SK-N-SH treated with all-trans-retinoic acid at 6 μM for 48 hours (cell line): Measurements from ENCODE around the gene RAI2.

ENCODE experiments used
- ATAC-seq: fragments of 200-7000 bp; cut with Tn5 transposase; 3 replicates; pipeline ENCODE4 v1.9.1; 2020; ENCODE audit warnings: mild to moderate bottlenecking, moderate library complexity
- BACH2 ChIP-seq: fragments of 250-450 bp; sonication (Bioruptor Pico); IDR thresholded peaks from 2 replicates; pipeline ENCODE4 v1.9.0; 2021; ENCODE audit warnings: mild to moderate bottlenecking, borderline replicate concordance
- CSDC2 ChIP-seq: fragments of 250-450 bp; sonication (Bioruptor Pico); IDR thresholded peaks from 2 replicates; pipeline ENCODE4 v1.5.0; 2020; ENCODE audit warnings: mild to moderate bottlenecking, moderate library complexity
- ESRRG ChIP-seq: fragments of 250-450 bp; sonication (Bioruptor Pico); IDR thresholded peaks from 2 replicates; pipeline ENCODE4 v1.6.1; 2021; ENCODE audit warnings: mild to moderate bottlenecking
- ISL1 ChIP-seq: fragments of 250-450 bp; sonication (Bioruptor Pico); IDR thresholded peaks from 2 replicates; pipeline ENCODE4 v2.1.2; 2022; ENCODE audit warnings: mild to moderate bottlenecking, moderate library complexity
- PPARA ChIP-seq: fragments of 250-450 bp; sonication (Bioruptor Pico); IDR thresholded peaks from 2 replicates; pipeline ENCODE4 v1.5.0; 2020; ENCODE audit warnings: mild to moderate bottlenecking, borderline replicate concordance
- RARB ChIP-seq: fragments of 250-450 bp; sonication (Bioruptor Pico); IDR thresholded peaks from 2 replicates; pipeline ENCODE4 v1.8.0; 2021; ENCODE audit warnings: mild to moderate bottlenecking, moderate library complexity
- SNAI2 ChIP-seq: fragments of 250-450 bp; sonication (Bioruptor Pico); IDR thresholded peaks from 2 replicates; pipeline ENCODE4 v1.5.0; 2020; ENCODE audit warnings: mild to moderate bottlenecking, moderate library complexity
- TCF4 ChIP-seq: fragments of 250-450 bp; sonication (Bioruptor Pico); IDR thresholded peaks from 2 replicates; pipeline ENCODE4 v1.8.0; 2021; ENCODE audit warnings: mild to moderate bottlenecking, moderate library complexity, borderline replicate concordance
- ZC3H10 ChIP-seq: fragments of 250-450 bp; sonication (Bioruptor Pico); IDR thresholded peaks from 2 replicates; pipeline ENCODE4 v1.5.1; 2021; ENCODE audit warnings: mild to moderate bottlenecking, moderate library complexity
- ZFP3 ChIP-seq: fragments of 250-450 bp; sonication (Bioruptor Pico); IDR thresholded peaks from 2 replicates; pipeline ENCODE4 v1.5.0; 2020; ENCODE audit warnings: mild to moderate bottlenecking, moderate library complexity
- ZNF70 ChIP-seq: fragments of 450-650 bp; formaldehyde crosslinking; IDR thresholded peaks from 2 replicates; pipeline ENCODE4 v1.5.0; 2020; ENCODE audit warnings: mild to moderate bottlenecking, moderate library complexity
- TF ChIP-seq, protein P1 (sequence below): fragments of 250-450 bp; sonication (Bioruptor Pico); IDR thresholded peaks from 2 replicates; pipeline ENCODE4 v1.5.1; 2021; ENCODE audit warnings: mild to moderate bottlenecking, moderate library complexity
- TF ChIP-seq, protein P2 (sequence below): fragments of 250-450 bp; sonication (Bioruptor Pico); IDR thresholded peaks from 2 replicates; pipeline ENCODE4 v1.8.0; 2020; ENCODE audit warnings: mild to moderate bottlenecking, moderate library complexity, borderline replicate concordance
- TF ChIP-seq, protein P3 (sequence below): fragments of 250-450 bp; sonication (Bioruptor Pico); IDR thresholded peaks from 2 replicates; pipeline ENCODE4 v1.8.0; 2021; ENCODE audit warnings: low read depth, mild to moderate bottlenecking, moderate library complexity, borderline replicate concordance
- TF ChIP-seq, protein P4 (sequence below): fragments of 250-450 bp; sonication (Bioruptor Pico); IDR thresholded peaks from 2 replicates; pipeline ENCODE4 v1.5.0; 2020; ENCODE audit warnings: mild to moderate bottlenecking, moderate library complexity

RAI2 gene

DNA sequence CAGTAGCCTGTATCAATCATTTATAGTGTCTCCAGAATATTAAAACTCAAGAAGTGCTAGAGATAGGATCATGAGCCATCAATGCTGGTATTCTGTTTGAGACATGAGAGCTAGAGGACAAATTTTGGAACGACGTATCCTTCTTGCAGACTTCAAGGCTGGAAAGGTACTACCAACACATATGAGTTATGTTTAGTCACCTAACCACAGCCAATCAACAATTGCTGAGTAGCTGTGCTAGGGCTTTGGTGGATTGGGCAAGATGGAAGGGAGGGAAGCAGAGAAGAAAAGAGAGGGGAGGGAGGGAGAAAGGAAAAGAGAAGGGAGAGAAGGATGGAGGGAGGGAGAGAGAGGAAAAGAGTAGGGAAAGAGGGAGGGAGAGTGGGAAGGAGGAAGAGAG is 21.6 kb upstream of the RAI2 start:
- no peak for ATAC-seq
- TF ChIP-seq ISL1 = no peak
- TF ChIP-seq ESRRG (CRISPR knock-in tag) = no peak
- TF ChIP-seq ZNF70 = no peak
- TF ChIP-seq ZC3H10 (CRISPR knock-in tag) = no peak
- TF ChIP-seq TCF4 (CRISPR knock-in tag) = no peak
- no peak for TF ChIP-seq SNAI2 (CRISPR knock-in tag)
- TF ChIP-seq, protein P1, sequence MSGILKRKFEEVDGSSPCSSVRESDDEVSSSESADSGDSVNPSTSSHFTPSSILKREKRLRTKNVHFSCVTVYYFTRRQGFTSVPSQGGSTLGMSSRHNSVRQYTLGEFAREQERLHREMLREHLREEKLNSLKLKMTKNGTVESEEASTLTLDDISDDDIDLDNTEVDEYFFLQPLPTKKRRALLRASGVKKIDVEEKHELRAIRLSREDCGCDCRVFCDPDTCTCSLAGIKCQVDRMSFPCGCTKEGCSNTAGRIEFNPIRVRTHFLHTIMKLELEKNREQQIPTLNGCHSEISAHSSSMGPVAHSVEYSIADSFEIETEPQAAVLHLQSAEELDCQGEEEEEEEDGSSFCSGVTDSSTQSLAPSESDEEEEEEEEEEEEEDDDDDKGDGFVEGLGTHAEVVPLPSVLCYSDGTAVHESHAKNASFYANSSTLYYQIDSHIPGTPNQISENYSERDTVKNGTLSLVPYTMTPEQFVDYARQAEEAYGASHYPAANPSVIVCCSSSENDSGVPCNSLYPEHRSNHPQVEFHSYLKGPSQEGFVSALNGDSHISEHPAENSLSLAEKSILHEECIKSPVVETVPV (CRISPR knock-in tag) = no peak
- TF ChIP-seq, protein P2, sequence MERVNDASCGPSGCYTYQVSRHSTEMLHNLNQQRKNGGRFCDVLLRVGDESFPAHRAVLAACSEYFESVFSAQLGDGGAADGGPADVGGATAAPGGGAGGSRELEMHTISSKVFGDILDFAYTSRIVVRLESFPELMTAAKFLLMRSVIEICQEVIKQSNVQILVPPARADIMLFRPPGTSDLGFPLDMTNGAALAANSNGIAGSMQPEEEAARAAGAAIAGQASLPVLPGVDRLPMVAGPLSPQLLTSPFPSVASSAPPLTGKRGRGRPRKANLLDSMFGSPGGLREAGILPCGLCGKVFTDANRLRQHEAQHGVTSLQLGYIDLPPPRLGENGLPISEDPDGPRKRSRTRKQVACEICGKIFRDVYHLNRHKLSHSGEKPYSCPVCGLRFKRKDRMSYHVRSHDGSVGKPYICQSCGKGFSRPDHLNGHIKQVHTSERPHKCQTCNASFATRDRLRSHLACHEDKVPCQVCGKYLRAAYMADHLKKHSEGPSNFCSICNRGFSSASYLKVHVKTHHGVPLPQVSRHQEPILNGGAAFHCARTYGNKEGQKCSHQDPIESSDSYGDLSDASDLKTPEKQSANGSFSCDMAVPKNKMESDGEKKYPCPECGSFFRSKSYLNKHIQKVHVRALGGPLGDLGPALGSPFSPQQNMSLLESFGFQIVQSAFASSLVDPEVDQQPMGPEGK (CRISPR knock-in tag) = no peak

DNA sequence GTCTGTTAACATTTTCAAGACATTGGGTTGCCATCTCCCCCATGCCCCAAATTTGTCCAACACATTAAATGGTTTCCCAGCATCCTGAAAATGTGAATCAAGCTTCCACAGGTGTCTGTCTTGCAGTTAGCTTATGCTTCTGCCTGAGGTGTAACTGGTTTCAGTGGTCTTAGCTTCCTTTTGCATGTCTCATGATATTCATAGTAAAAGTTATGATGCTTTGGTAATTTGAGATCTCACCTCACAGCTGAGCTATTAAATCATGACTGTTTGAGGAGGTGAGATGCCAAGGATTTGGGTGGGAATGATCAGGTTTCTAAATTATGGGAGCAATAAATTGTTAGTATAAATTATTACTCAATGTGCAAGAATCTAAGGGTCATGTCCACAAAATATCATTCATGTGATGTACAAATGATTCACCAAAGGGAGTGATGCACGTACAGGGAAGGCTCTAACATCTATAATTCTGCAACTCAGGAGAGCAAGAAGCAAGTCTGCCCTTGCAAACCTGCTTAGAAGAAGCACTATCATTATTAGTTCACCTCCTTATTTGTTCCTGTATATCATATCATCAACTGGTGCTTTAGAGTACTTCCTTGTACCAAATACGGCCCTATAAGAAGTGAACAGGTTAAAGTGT is 17.1 kb upstream of the RAI2 start:
- TF ChIP-seq CSDC2 (CRISPR knock-in tag) (no peak), TCF4 (CRISPR knock-in tag) (no peak), ZFP3 (CRISPR knock-in tag) (no peak), PPARA (CRISPR knock-in tag) (no peak), ISL1 (no peak), SNAI2 (CRISPR knock-in tag) (no peak), BACH2 (no peak)
- TF ChIP-seq, protein P3, sequence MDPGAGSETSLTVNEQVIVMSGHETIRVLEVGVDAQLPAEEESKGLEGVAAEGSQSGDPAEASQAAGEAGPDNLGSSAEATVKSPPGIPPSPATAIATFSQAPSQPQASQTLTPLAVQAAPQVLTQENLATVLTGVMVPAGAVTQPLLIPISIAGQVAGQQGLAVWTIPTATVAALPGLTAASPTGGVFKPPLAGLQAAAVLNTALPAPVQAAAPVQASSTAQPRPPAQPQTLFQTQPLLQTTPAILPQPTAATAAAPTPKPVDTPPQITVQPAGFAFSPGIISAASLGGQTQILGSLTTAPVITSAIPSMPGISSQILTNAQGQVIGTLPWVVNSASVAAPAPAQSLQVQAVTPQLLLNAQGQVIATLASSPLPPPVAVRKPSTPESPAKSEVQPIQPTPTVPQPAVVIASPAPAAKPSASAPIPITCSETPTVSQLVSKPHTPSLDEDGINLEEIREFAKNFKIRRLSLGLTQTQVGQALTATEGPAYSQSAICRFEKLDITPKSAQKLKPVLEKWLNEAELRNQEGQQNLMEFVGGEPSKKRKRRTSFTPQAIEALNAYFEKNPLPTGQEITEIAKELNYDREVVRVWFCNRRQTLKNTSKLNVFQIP (CRISPR knock-in tag) = no peak
- TF ChIP-seq, protein P4, sequence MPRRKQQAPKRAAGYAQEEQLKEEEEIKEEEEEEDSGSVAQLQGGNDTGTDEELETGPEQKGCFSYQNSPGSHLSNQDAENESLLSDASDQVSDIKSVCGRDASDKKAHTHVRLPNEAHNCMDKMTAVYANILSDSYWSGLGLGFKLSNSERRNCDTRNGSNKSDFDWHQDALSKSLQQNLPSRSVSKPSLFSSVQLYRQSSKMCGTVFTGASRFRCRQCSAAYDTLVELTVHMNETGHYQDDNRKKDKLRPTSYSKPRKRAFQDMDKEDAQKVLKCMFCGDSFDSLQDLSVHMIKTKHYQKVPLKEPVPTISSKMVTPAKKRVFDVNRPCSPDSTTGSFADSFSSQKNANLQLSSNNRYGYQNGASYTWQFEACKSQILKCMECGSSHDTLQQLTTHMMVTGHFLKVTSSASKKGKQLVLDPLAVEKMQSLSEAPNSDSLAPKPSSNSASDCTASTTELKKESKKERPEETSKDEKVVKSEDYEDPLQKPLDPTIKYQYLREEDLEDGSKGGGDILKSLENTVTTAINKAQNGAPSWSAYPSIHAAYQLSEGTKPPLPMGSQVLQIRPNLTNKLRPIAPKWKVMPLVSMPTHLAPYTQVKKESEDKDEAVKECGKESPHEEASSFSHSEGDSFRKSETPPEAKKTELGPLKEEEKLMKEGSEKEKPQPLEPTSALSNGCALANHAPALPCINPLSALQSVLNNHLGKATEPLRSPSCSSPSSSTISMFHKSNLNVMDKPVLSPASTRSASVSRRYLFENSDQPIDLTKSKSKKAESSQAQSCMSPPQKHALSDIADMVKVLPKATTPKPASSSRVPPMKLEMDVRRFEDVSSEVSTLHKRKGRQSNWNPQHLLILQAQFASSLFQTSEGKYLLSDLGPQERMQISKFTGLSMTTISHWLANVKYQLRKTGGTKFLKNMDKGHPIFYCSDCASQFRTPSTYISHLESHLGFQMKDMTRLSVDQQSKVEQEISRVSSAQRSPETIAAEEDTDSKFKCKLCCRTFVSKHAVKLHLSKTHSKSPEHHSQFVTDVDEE = no peak
- ATAC-seq = no peak

DNA sequence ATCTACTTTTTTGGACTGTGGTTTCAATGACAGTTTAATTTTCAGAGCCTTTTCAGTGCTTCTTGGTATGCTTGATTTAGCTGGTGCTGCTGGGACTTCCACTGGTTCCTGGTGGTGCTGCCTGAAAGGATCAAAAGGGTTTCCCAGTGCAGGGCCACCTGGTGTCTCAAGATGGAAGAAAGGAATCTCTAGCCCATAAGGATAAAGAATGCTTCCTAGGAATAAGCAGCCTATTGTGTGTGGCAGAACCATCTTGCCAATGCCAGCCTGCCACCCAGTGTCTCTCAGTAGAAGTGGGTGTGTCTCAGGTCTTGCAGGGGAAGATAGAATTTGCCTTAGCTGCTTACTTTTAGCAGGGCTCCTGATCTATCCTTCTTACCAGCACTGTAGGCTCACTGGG is 15.0 kb upstream of the RAI2 start:
- TF ChIP-seq ISL1 = no peak
- TF ChIP-seq, protein P4 = no peak
- TF ChIP-seq, protein P3 (CRISPR knock-in tag) = no peak
- TF ChIP-seq RARB (CRISPR knock-in tag) = no peak
- no peak for TF ChIP-seq ZC3H10 (CRISPR knock-in tag)
- TF ChIP-seq, protein P1 (CRISPR knock-in tag) = no peak
- ATAC-seq = no peak
